SK-N-SH (cell line): ENCODE results near the gene KYAT1.

Experiments used
- CTCF ChIP-seq: fragments of 200-600 bp; sonication (generic); IDR thresholded peaks from 2 replicates; pipeline ENCODE4 v1.6.1; 2017; ENCODE audit warnings: antibody characterized with exemption, mild to moderate bottlenecking, moderate library complexity
- EP300 ChIP-seq, 2 experiments: IDR thresholded peaks; 2 replicates each; pipeline versions ENCODE4 v1.4.0 to v1.6.1; 2012; ENCODE audit warnings: borderline replicate concordance in 1 of 2, low read depth in 1 of 2, low read length in 1 of 2
- PBX3 ChIP-seq: IDR thresholded peaks from 2 replicates; pipeline ENCODE4; 2012

- TF ChIP-seq PBX3 (no peak), CTCF (no peak), EP300 (IDR thresholded peaks at IDR 0.05; ENCODE audit: borderline replicate concordance in 1 of 2, low read depth in 1 of 2, low read length in 1 of 2) (no peak)
These were observed 33.9 kb downstream of the KYAT1 start for GRCh38 chr9:128847803-128848202.
